Head of caudate nucleus (tissue), 42 donors: ENCODE measurements around the gene GPLD1.
"Not testable (repeated sequence)": the region's sequence is repeated elsewhere in the genome, so short reads cannot be mapped to it uniquely, and the experiment has no call there.

Experiments
- DNase-seq, 42 donors: peaks; one replicate each; pipeline versions ENCODE4 v3.0.0 to v3.0.0-alpha.2; 2020 to 2021; ENCODE audit warnings: mixed read lengths in 7 of 42
- intact Hi-C: fragments of 100-400 bp; cut with DNase I; formaldehyde crosslinking; loops from one replicate; pipeline ENCODE4 v1.15.0; 2022

GPLD1 gene

GRCh38 chr6:24489470-24489869 is at the start of gene GPLD1:
GPLD1 (minus strand) TSS chr6:24489578; CDS start chr6:24489511, 67 bp downstream.
- intact Hi-C loops = no loop called here
- no peak for DNase-seq

GRCh38 chr6:24537771-24538385 is 48.5 kb upstream of the GPLD1 start:
- intact Hi-C loops = no loop called here

GRCh38 chr6:24537082-24537699 is 47.8 kb upstream of the GPLD1 start:
- no peak for DNase-seq
- intact Hi-C loops = no loop called here

More at GRCh38 chr6:24537771-24538385, 48.5 kb upstream of the GPLD1 start:
- no peak for DNase-seq

- intact Hi-C loops = no loop called here
- no peak for DNase-seq
These were observed 47.1 kb upstream of the GPLD1 start for GRCh38 chr6:24536466-24536865.

GRCh38 chr6:24535210-24535609 is 45.8 kb upstream of the GPLD1 start:
- DNase-seq = no peak
- intact Hi-C loops = no loop called here

GRCh38 chr6:24534329-24534728 is 45.0 kb upstream of the GPLD1 start:
- no peak for DNase-seq
- intact Hi-C loops = no loop called here

- intact Hi-C loops = no loop called here
- no peak for DNase-seq
These were observed 40.6 kb upstream of the GPLD1 start for GRCh38 chr6:24529985-24530384.

- intact Hi-C loops = no loop called here
- peak in 21 of 42 donors; percentile 8 to 60 (median 38) for DNase-seq
These were observed 35.4 kb upstream of the GPLD1 start for GRCh38 chr6:24524805-24525204.

GRCh38 chr6:24524329-24524728 is 35.0 kb upstream of the GPLD1 start:
- intact Hi-C loops = no loop called here

GRCh38 chr6:24522228-24523176 is 33.1 kb upstream of the GPLD1 start:
- intact Hi-C loops = no loop called here
- DNase-seq = peak in 6 of 42 donors; percentile 7 to 45 (median 24)

More at GRCh38 chr6:24524329-24524728, 35.0 kb upstream of the GPLD1 start:
- DNase-seq = peak in 15 of 42 donors; percentile 13 to 55 (median 30)

- peak in 34 of 42 donors; percentile 7 to 67 (median 42) for DNase-seq
- intact Hi-C loops = no loop called here
These were observed 31.7 kb upstream of the GPLD1 start for GRCh38 chr6:24520929-24521546.

GRCh38 chr6:24517659-24518543 is 28.5 kb upstream of the GPLD1 start:
- intact Hi-C loops = no loop called here

GRCh38 chr6:24513602-24514001 is 24.2 kb upstream of the GPLD1 start:
- intact Hi-C loops = no loop called here
- peak in 1 of 42 donors; percentile 13 for DNase-seq

More at GRCh38 chr6:24517659-24518543, 28.5 kb upstream of the GPLD1 start:
- peak in 2 of 42 donors; percentile 43 for DNase-seq

- DNase-seq = peak in 1 of 42 donors; percentile 22
- intact Hi-C loops = not testable (repeated sequence)
These were observed 22.6 kb upstream of the GPLD1 start for GRCh38 chr6:24511976-24512375.

- no peak for DNase-seq
- intact Hi-C loops = no loop called here
These were observed 17.6 kb upstream of the GPLD1 start for GRCh38 chr6:24506814-24507520.

GRCh38 chr6:24504649-24505586 is 15.5 kb upstream of the GPLD1 start:
- DNase-seq = peak in 1 of 42 donors; percentile 28
- intact Hi-C loops = no loop called here

GRCh38 chr6:24504287-24504648 is 14.9 kb upstream of the GPLD1 start:
- intact Hi-C loops = no loop called here
- peak in 1 of 42 donors; percentile 3 for DNase-seq
